Measurements from ENCODE around the gene ANKMY1.
"Not testable (repeated sequence)": the region's sequence is repeated elsewhere in the genome, so short reads cannot be mapped to it uniquely, and the experiment has no call there.

Gene ANKMY1

GRCh38 chr2:240498171-240498957, 59.4 kb downstream of the ANKMY1 start:
- no peaks in the 10 kb centered on the region for H3K27me3 ChIP-seq (ENCODE audit: control insufficient read depth, insufficient read depth, low read length)
- no peaks in the 10 kb centered on the region for H3K36me3 ChIP-seq (ENCODE audit: control insufficient read depth, low read depth, low read length)
- H3K9me3 ChIP-seq (ENCODE audit: control insufficient read depth, low read depth, low read length) = no peaks in the 10 kb centered on the region
- no peak overlapping the region for H3K27ac ChIP-seq (ENCODE audit: low read length)
- H3K9ac ChIP-seq (ENCODE audit: low read length) = no peak overlapping the region
- no peaks in the 10 kb centered on the region for H3K4me1 ChIP-seq (ENCODE audit: control insufficient read depth, low read depth, low read length)
- H3K4me3 ChIP-seq (ENCODE audit: low read length) = no peak overlapping the region

GRCh38 chr2:240497082-240497481, 60.7 kb downstream of the ANKMY1 start:
- H3K27ac ChIP-seq (ENCODE audit: low read length); H3K9ac ChIP-seq (ENCODE audit: low read length); H3K27me3 ChIP-seq (ENCODE audit: control insufficient read depth, insufficient read depth, low read length); H3K4me1 ChIP-seq (ENCODE audit: control insufficient read depth, low read depth, low read length); H3K9me3 ChIP-seq (ENCODE audit: control insufficient read depth, low read depth, low read length); H3K4me3 ChIP-seq (ENCODE audit: low read length); H3K36me3 ChIP-seq (ENCODE audit: control insufficient read depth, low read depth, low read length): not testable (repeated sequence)

- not testable (repeated sequence) for H3K4me1 ChIP-seq (ENCODE audit: control insufficient read depth, low read depth, low read length); H3K27ac ChIP-seq (ENCODE audit: low read length); H3K9ac ChIP-seq (ENCODE audit: low read length); H3K27me3 ChIP-seq (ENCODE audit: control insufficient read depth, insufficient read depth, low read length); H3K4me3 ChIP-seq (ENCODE audit: low read length); H3K36me3 ChIP-seq (ENCODE audit: control insufficient read depth, low read depth, low read length)
- H3K9me3 ChIP-seq (ENCODE audit: control insufficient read depth, low read depth, low read length) = peaks cover 10% of the 10 kb centered on the region
These were observed 62.8 kb downstream of the ANKMY1 start for GRCh38 chr2:240494942-240495341.

GRCh38 chr2:240494194-240494793, 63.5 kb downstream of the ANKMY1 start:
- H3K4me1 ChIP-seq (ENCODE audit: control insufficient read depth, low read depth, low read length) = no peaks in the 10 kb centered on the region
- no peaks in the 10 kb centered on the region for H3K27me3 ChIP-seq (ENCODE audit: control insufficient read depth, insufficient read depth, low read length)
- H3K9me3 ChIP-seq (ENCODE audit: control insufficient read depth, low read depth, low read length) = peaks cover 13% of the 10 kb centered on the region
- no peak overlapping the region for H3K4me3 ChIP-seq (ENCODE audit: low read length)
- no peaks in the 10 kb centered on the region for H3K36me3 ChIP-seq (ENCODE audit: control insufficient read depth, low read depth, low read length)
- H3K27ac ChIP-seq (ENCODE audit: low read length) = no peak overlapping the region
- H3K9ac ChIP-seq (ENCODE audit: low read length) = no peak overlapping the region

- Histone ChIP-seq H3K27me3 (ENCODE audit: control insufficient read depth, insufficient read depth, low read length) (no peaks in the 10 kb centered on the region), H3K9ac (ENCODE audit: low read length) (no peak overlapping the region), H3K36me3 (ENCODE audit: control insufficient read depth, low read depth, low read length) (no peaks in the 10 kb centered on the region), H3K4me3 (ENCODE audit: low read length) (no peak overlapping the region), H3K4me1 (ENCODE audit: control insufficient read depth, low read depth, low read length) (no peaks in the 10 kb centered on the region), H3K9me3 (ENCODE audit: control insufficient read depth, low read depth, low read length) (peaks cover 13% of the 10 kb centered on the region), H3K27ac (ENCODE audit: low read length) (no peak overlapping the region)
These were observed 66.3 kb downstream of the ANKMY1 start for GRCh38 chr2:240491483-240491882.

GRCh38 chr2:240482141-240482540, 75.6 kb downstream of the ANKMY1 start:
- H3K9ac ChIP-seq (ENCODE audit: low read length) = no peak overlapping the region
- no peaks in the 10 kb centered on the region for H3K36me3 ChIP-seq (ENCODE audit: control insufficient read depth, low read depth, low read length)
- no peak overlapping the region for H3K27ac ChIP-seq (ENCODE audit: low read length)

GRCh38 chr2:240481720-240482119, 76.1 kb downstream of the ANKMY1 start:
- no peaks in the 10 kb centered on the region for H3K27me3 ChIP-seq (ENCODE audit: control insufficient read depth, insufficient read depth, low read length)
- H3K9ac ChIP-seq (ENCODE audit: low read length) = no peak overlapping the region
- H3K4me3 ChIP-seq (ENCODE audit: low read length) = no peak overlapping the region
- no peaks in the 10 kb centered on the region for H3K36me3 ChIP-seq (ENCODE audit: control insufficient read depth, low read depth, low read length)
- no peaks in the 10 kb centered on the region for H3K9me3 ChIP-seq (ENCODE audit: control insufficient read depth, low read depth, low read length)
- no peak overlapping the region for H3K27ac ChIP-seq (ENCODE audit: low read length)
- H3K4me1 ChIP-seq (ENCODE audit: control insufficient read depth, low read depth, low read length) = no peaks in the 10 kb centered on the region

More at GRCh38 chr2:240482141-240482540, 75.6 kb downstream of the ANKMY1 start:
- H3K9me3 ChIP-seq (ENCODE audit: control insufficient read depth, low read depth, low read length) = no peaks in the 10 kb centered on the region
- H3K4me3 ChIP-seq (ENCODE audit: low read length) = no peak overlapping the region
- no peaks in the 10 kb centered on the region for H3K27me3 ChIP-seq (ENCODE audit: control insufficient read depth, insufficient read depth, low read length)
- no peaks in the 10 kb centered on the region for H3K4me1 ChIP-seq (ENCODE audit: control insufficient read depth, low read depth, low read length)

- no peaks in the 10 kb centered on the region for H3K27me3 ChIP-seq (ENCODE audit: control insufficient read depth, insufficient read depth, low read length)
- no peak overlapping the region for H3K27ac ChIP-seq (ENCODE audit: low read length)
- H3K4me3 ChIP-seq (ENCODE audit: low read length) = no peak overlapping the region
- no peaks in the 10 kb centered on the region for H3K36me3 ChIP-seq (ENCODE audit: control insufficient read depth, low read depth, low read length)
- H3K9me3 ChIP-seq (ENCODE audit: control insufficient read depth, low read depth, low read length) = no peaks in the 10 kb centered on the region
- H3K4me1 ChIP-seq (ENCODE audit: control insufficient read depth, low read depth, low read length) = no peaks in the 10 kb centered on the region
- H3K9ac ChIP-seq (ENCODE audit: low read length) = no peak overlapping the region
These were observed 76.8 kb downstream of the ANKMY1 start for GRCh38 chr2:240480834-240481623.

GRCh38 chr2:240479111-240479501, 78.7 kb downstream of the ANKMY1 start:
- Histone ChIP-seq H3K4me3 (ENCODE audit: low read length) (no peak overlapping the region), H3K27me3 (ENCODE audit: control insufficient read depth, insufficient read depth, low read length) (no peaks in the 10 kb centered on the region), H3K27ac (ENCODE audit: low read length) (no peak overlapping the region), H3K9me3 (ENCODE audit: control insufficient read depth, low read depth, low read length) (no peaks in the 10 kb centered on the region), H3K36me3 (ENCODE audit: control insufficient read depth, low read depth, low read length) (no peaks in the 10 kb centered on the region), H3K4me1 (ENCODE audit: control insufficient read depth, low read depth, low read length) (no peaks in the 10 kb centered on the region), H3K9ac (ENCODE audit: low read length) (no peak overlapping the region)

- H3K9ac ChIP-seq (ENCODE audit: low read length) = no peak overlapping the region
- no peaks in the 10 kb centered on the region for H3K4me1 ChIP-seq (ENCODE audit: control insufficient read depth, low read depth, low read length)
- no peak overlapping the region for H3K4me3 ChIP-seq (ENCODE audit: low read length)
- no peak overlapping the region for H3K27ac ChIP-seq (ENCODE audit: low read length)
- no peaks in the 10 kb centered on the region for H3K27me3 ChIP-seq (ENCODE audit: control insufficient read depth, insufficient read depth, low read length)
- H3K36me3 ChIP-seq (ENCODE audit: control insufficient read depth, low read depth, low read length) = no peaks in the 10 kb centered on the region
- H3K9me3 ChIP-seq (ENCODE audit: control insufficient read depth, low read depth, low read length) = no peaks in the 10 kb centered on the region
These were observed 79.3 kb downstream of the ANKMY1 start for GRCh38 chr2:240478346-240479110.

- H3K4me1 ChIP-seq (ENCODE audit: control insufficient read depth, low read depth, low read length) = no peaks in the 10 kb centered on the region
- no peaks in the 10 kb centered on the region for H3K9me3 ChIP-seq (ENCODE audit: control insufficient read depth, low read depth, low read length)
- no peaks in the 10 kb centered on the region for H3K36me3 ChIP-seq (ENCODE audit: control insufficient read depth, low read depth, low read length)
- no peak overlapping the region for H3K4me3 ChIP-seq (ENCODE audit: low read length)
- H3K27me3 ChIP-seq (ENCODE audit: control insufficient read depth, insufficient read depth, low read length) = no peaks in the 10 kb centered on the region
- no peak overlapping the region for H3K27ac ChIP-seq (ENCODE audit: low read length)
- H3K9ac ChIP-seq (ENCODE audit: low read length) = no peak overlapping the region
These were observed 79.9 kb downstream of the ANKMY1 start for GRCh38 chr2:240477916-240478315.
